IgD-negative memory B cell (primary cell): Measurements from ENCODE around the gene GPR137B. TPM values are rescaled to one million over a fixed set of nuclear protein-coding genes. Genes with fewer than 3 reads are reported as not detected.
A peak's percentile ranks its signal among the peaks of the same experiment; 100 is the strongest.

Experiments used
- H3K27ac Mint-ChIP-seq, 3 donors: one replicate each; pipeline ENCODE4 v1.8.0; 2020 to 2022; ENCODE audit warnings: mild to moderate bottlenecking in 3 of 3, mixed read lengths in 3 of 3, moderate library complexity in 1 of 3
- H3K27me3 Mint-ChIP-seq: one replicate; pipeline ENCODE4 v1.8.0; 2021; ENCODE audit warnings: mixed read lengths
- H3K36me3 Mint-ChIP-seq: one replicate; pipeline ENCODE4 v1.8.0; 2020; ENCODE audit warnings: mild to moderate bottlenecking, mixed read lengths
- H3K4me1 Mint-ChIP-seq, 3 donors: one replicate each; pipeline ENCODE4 v1.8.0; 2020 to 2022; ENCODE audit warnings: mixed read lengths in 3 of 3, mild to moderate bottlenecking in 1 of 3
- H3K4me3 Mint-ChIP-seq, 4 donors: one replicate each; pipeline ENCODE4 v1.8.0; 2020 to 2022; ENCODE audit warnings: mild to moderate bottlenecking in 4 of 4, mixed read lengths in 4 of 4, moderate library complexity in 3 of 4
- H3K9me3 Mint-ChIP-seq, 3 donors: one replicate each; pipeline ENCODE4 v1.8.0; 2020 to 2021; ENCODE audit warnings: mixed read lengths in 3 of 3, mild to moderate bottlenecking in 1 of 3
- polyA plus RNA-seq: library from polyadenylated mRNA; unstranded; fragments of 300-500 nt; fragmentation: Illumina TruSeq; gene quantifications from one replicate; pipeline ENCODE4 v1.2.3, GENCODE V29; 2021

The GPR137B gene
- polyA plus RNA-seq, 1 donor from 2014 or later: 1.9 TPM

DNA sequence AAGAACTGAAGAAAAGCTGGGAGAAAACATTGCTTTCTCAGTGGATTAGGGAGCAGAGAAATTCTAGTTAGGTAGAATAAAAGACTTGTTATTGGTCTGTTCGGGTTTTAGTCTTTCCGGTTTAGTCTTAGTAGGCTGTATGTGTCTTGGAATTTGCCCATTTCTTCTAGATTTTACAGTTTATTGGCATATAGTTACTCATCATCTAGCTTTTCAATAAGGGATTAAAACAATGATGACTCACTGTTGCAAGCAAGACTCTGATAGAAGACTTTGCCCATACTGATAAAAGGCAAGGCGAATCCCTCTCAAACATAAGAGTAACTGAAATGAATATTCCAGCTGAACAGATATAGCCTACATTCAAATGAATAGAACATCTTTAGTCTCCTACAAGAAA is 62.3 kb downstream of the GPR137B start:
- Mint-ChIP-seq H3K4me3 (no peak overlapping the region), H3K9me3 (peaks cover 4 to 46% (median 27%) of the 10 kb centered on the region in 3 donors), H3K36me3 (peaks cover 11% of the 10 kb centered on the region), H3K4me1 (no peaks in the 10 kb centered on the region), H3K27ac (no peak overlapping the region), H3K27me3 (no peaks in the 10 kb centered on the region)

GRCh38 chr1:236206548-236206947 is 64.2 kb downstream of the GPR137B start:
- H3K27ac Mint-ChIP-seq: peak overlapping the region in 1 of 3 donors; percentile 41

GRCh38 chr1:236207121-236207520 is 64.8 kb downstream of the GPR137B start:
- Mint-ChIP-seq H3K27ac (no peak overlapping the region), H3K9me3 (peaks cover 0 to 23% (median 17%) of the 10 kb centered on the region in 3 donors), H3K36me3 (peaks cover 9% of the 10 kb centered on the region), H3K4me1 (no peaks in the 10 kb centered on the region), H3K4me3 (no peak overlapping the region), H3K27me3 (no peaks in the 10 kb centered on the region)

More at GRCh38 chr1:236206548-236206947, 64.2 kb downstream of the GPR137B start:
- peaks cover 0 to 27% (median 17%) of the 10 kb centered on the region in 3 donors for H3K9me3 Mint-ChIP-seq
- no peak overlapping the region for H3K4me3 Mint-ChIP-seq
- H3K27me3 Mint-ChIP-seq: no peaks in the 10 kb centered on the region
- H3K36me3 Mint-ChIP-seq: peaks cover 9% of the 10 kb centered on the region
- no peaks in the 10 kb centered on the region for H3K4me1 Mint-ChIP-seq

DNA sequence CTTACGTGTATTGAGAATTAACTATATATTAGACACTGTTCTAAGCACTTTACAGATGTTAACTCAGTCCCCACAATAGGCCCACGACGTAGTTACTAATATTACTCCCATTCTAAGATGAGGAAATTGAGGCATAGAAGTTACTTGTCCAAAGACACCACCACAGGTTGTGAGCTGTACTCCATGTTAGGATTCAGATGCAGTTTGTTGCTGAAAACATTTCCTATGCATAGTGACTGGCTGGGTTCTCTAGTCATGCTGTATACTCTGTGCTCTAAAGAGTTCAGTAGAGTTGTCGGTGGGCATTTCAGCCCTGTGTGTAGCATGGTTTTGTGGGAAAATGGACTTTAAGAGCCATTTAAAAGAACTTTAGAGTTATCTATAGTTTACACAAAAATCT is 65.2 kb downstream of the GPR137B start:
- H3K9me3 Mint-ChIP-seq: peaks cover 0 to 21% (median 16%) of the 10 kb centered on the region in 3 donors
- H3K36me3 Mint-ChIP-seq: peaks cover 9% of the 10 kb centered on the region
- H3K4me3 Mint-ChIP-seq: no peak overlapping the region
- H3K27me3 Mint-ChIP-seq: no peaks in the 10 kb centered on the region
- no peaks in the 10 kb centered on the region for H3K4me1 Mint-ChIP-seq
- no peak overlapping the region for H3K27ac Mint-ChIP-seq

DNA sequence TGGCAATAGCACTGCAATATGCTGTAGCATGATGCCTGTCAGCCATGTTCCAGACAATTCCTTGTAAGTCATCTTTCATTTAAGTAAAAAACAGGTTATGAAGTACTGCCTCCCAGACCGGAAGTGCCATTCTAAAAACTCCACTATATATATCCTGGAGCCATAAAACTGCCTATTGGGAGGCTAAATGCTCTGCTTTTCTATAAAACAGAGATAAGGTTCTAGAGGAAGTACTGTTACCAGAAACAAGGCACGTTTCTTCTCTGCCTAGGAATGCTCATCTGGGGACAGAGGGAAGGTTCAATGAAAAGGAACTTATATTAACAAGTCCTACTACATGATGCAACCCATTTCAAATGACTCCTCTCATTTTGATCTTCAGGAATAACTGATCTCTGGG is 66.8 kb downstream of the GPR137B start:
- no peak overlapping the region for H3K27ac Mint-ChIP-seq
- peaks cover 9% of the 10 kb centered on the region for H3K36me3 Mint-ChIP-seq
- H3K27me3 Mint-ChIP-seq: no peaks in the 10 kb centered on the region
- H3K9me3 Mint-ChIP-seq: peaks cover 0 to 6% (median 3%) of the 10 kb centered on the region in 3 donors
- H3K4me1 Mint-ChIP-seq: no peaks in the 10 kb centered on the region
- H3K4me3 Mint-ChIP-seq: no peak overlapping the region

DNA sequence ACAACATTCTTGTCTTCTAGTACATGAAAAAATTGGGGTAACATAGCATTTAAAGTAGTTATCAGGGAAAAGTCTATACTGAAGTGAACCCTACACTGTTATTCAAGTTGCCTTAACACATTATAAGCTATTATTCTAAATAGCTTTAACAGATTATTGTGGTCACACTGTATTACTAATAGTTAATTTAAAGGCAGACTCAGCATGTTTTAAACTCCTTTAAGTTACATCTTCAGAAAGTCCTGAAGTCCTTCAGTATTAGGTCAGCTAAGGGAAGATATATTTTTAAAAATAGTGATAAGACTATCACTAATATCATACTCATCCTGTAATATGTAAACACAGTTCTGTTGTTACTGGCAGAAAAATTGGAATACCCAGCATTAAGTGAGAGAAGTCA is 67.4 kb downstream of the GPR137B start:
- no peaks in the 10 kb centered on the region for H3K27me3 Mint-ChIP-seq
- H3K4me3 Mint-ChIP-seq: no peak overlapping the region
- peaks cover 0 to 3% (median 1%) of the 10 kb centered on the region in 3 donors for H3K9me3 Mint-ChIP-seq
- H3K4me1 Mint-ChIP-seq: no peaks in the 10 kb centered on the region
- peaks cover 9% of the 10 kb centered on the region for H3K36me3 Mint-ChIP-seq
- H3K27ac Mint-ChIP-seq: no peak overlapping the region

DNA sequence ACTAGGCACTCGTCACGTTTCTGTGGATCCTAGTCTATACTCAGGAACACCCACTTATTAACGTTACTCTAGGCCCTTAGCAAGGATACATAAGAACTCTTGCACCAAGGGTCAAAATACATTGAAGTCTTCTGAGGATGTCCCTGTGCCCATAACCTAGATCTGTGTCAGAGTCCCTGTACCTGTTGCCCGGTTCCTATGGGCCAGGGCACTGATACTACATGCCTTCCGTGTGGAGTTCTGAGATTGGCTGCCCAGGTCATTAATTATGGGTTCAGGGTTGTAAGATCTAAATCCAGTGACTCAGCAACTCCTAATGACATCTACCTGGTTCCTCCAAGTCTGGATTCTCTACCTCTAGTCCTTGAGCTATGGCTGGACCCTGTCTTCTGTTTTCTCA is 69.5 kb downstream of the GPR137B start:
- Mint-ChIP-seq H3K27ac (no peak overlapping the region), H3K9me3 (no peaks in the 10 kb centered on the region), H3K27me3 (no peaks in the 10 kb centered on the region), H3K4me1 (no peaks in the 10 kb centered on the region), H3K36me3 (peaks cover 5% of the 10 kb centered on the region), H3K4me3 (no peak overlapping the region)

DNA sequence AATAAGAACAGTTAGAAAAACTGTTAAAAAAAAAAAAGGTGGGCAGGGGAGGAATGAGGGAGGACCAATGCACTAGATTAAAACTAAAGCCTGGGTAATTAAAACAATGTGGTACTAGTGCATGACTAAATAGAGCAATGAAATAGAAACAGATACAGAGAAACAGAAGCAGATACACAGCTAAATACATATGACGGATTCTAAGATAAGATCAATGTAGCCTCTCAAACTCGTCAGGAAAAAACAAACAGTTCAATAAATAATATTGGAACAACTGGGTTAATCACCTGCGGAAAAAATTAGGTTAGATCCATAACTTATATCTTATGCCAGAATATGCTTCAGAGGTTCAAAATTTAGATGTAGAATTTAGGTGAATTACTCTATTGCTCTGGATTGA is 71.2 kb downstream of the GPR137B start:
- H3K36me3 Mint-ChIP-seq: peaks cover 8% of the 10 kb centered on the region

GRCh38 chr1:236214761-236215160 is 72.4 kb downstream of the GPR137B start:
- Mint-ChIP-seq H3K9me3 (no peaks in the 10 kb centered on the region), H3K27me3 (no peaks in the 10 kb centered on the region), H3K36me3 (peaks cover 12% of the 10 kb centered on the region), H3K4me3 (no peak overlapping the region), H3K27ac (no peak overlapping the region), H3K4me1 (no peaks in the 10 kb centered on the region)

More for the DNA sequence above, 71.2 kb downstream of the GPR137B start:
- H3K4me1 Mint-ChIP-seq: no peaks in the 10 kb centered on the region
- no peak overlapping the region for H3K27ac Mint-ChIP-seq
- H3K27me3 Mint-ChIP-seq: no peaks in the 10 kb centered on the region
- H3K9me3 Mint-ChIP-seq: no peaks in the 10 kb centered on the region
- H3K4me3 Mint-ChIP-seq: no peak overlapping the region

- Mint-ChIP-seq H3K4me3 (no peak overlapping the region), H3K4me1 (no peaks in the 10 kb centered on the region), H3K9me3 (no peaks in the 10 kb centered on the region), H3K36me3 (peaks cover 12% of the 10 kb centered on the region), H3K27me3 (no peaks in the 10 kb centered on the region), H3K27ac (no peak overlapping the region)
Measured at GRCh38 chr1:236220473-236220872, 78.1 kb downstream of the GPR137B start.

GRCh38 chr1:236222632-236223031 is 80.3 kb downstream of the GPR137B start:
- Mint-ChIP-seq H3K4me1 (no peaks in the 10 kb centered on the region), H3K9me3 (no peaks in the 10 kb centered on the region), H3K36me3 (peaks cover 9% of the 10 kb centered on the region), H3K27me3 (no peaks in the 10 kb centered on the region), H3K4me3 (no peak overlapping the region), H3K27ac (no peak overlapping the region)

DNA sequence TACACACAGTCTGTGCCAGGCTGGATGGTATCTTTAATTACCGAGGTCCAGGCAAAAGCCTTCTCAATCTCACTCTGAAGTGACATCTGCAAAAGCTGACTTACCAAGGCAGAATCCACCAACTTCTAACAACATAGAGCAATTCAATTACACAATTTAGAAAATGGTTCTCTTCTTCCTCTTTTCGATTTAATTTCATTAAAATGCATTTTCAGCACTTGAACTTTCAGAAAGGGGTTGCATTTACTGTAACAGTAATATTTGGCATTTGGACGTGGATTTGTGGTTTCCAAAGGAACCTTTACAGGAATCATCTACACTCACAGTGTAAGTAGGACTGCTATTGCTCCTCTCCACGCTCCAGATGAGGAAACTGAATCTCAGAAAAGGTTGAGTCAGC is 86.1 kb downstream of the GPR137B start:
- Mint-ChIP-seq H3K9me3 (no peaks in the 10 kb centered on the region), H3K4me3 (no peak overlapping the region), H3K27me3 (no peaks in the 10 kb centered on the region), H3K4me1 (no peaks in the 10 kb centered on the region), H3K27ac (no peak overlapping the region), H3K36me3 (peaks cover 10% of the 10 kb centered on the region)

DNA sequence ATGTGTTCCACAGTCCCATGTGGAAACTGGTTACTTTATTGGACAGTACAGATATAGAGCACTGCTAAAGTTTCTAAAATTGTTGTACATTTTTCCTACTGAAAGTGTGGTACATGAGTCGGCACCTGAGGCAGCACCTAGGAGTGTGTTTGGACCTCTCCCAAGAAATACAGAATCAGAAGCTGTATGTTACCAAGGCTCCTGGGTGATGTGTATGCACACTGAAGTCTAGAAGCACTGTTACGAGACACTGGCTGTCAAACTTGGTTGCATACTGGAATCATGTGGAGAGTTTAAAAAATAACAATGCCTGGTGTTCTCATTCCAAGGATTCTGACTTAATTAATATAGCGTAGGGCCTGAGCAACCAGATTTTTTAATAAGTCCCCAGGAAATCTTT is 92.8 kb downstream of the GPR137B start:
- Mint-ChIP-seq H3K27me3 (no peaks in the 10 kb centered on the region), H3K4me3 (no peak overlapping the region), H3K36me3 (peaks cover 18% of the 10 kb centered on the region), H3K9me3 (no peaks in the 10 kb centered on the region), H3K4me1 (no peaks in the 10 kb centered on the region), H3K27ac (no peak overlapping the region)

GRCh38 chr1:236239092-236239585 is 96.8 kb downstream of the GPR137B start:
- Mint-ChIP-seq H3K27ac (no peak overlapping the region), H3K36me3 (peaks cover 20% of the 10 kb centered on the region), H3K4me1 (no peaks in the 10 kb centered on the region), H3K4me3 (no peak overlapping the region), H3K27me3 (no peaks in the 10 kb centered on the region), H3K9me3 (no peaks in the 10 kb centered on the region)

GRCh38 chr1:236240675-236241074 is 98.3 kb downstream of the GPR137B start:
- Mint-ChIP-seq H3K27ac (no peak overlapping the region), H3K27me3 (no peaks in the 10 kb centered on the region), H3K36me3 (peaks cover 19% of the 10 kb centered on the region), H3K4me3 (no peak overlapping the region), H3K4me1 (no peaks in the 10 kb centered on the region), H3K9me3 (no peaks in the 10 kb centered on the region)

GRCh38 chr1:236242568-236242967 is 100.2 kb downstream of the GPR137B start:
- Mint-ChIP-seq H3K36me3 (peaks cover 19% of the 10 kb centered on the region), H3K4me1 (no peaks in the 10 kb centered on the region), H3K9me3 (no peaks in the 10 kb centered on the region), H3K4me3 (no peak overlapping the region), H3K27me3 (no peaks in the 10 kb centered on the region), H3K27ac (no peak overlapping the region)
